ENCODE measurements around the gene KCNRG. TPM values are rescaled to one million over a fixed set of nuclear protein-coding genes. Genes with fewer than 3 reads are reported as not detected.

KCNRG gene
- total RNA-seq, 1 donor from 2014 or later = 5.3 TPM

Other genes with a start within 250 kb of the KCNRG start
- gene KPNA3, start 222.8 kb upstream of the KCNRG start, total RNA-seq (ENCODE audit: insufficient read depth, low replicate concordance) = 44.3 TPM
- 10.4 TPM for gene SPRYD7, start 79.1 kb upstream of the KCNRG start, total RNA-seq (ENCODE audit: insufficient read depth, low replicate concordance)
- gene TRIM13, start 18.4 kb upstream of the KCNRG start, total RNA-seq (ENCODE audit: insufficient read depth, low replicate concordance) = 41.9 TPM

Measured in umbilical cord (tissue), 1 donor.